Sigmoid colon (tissue), 4 donors: ENCODE results near the gene STAT1.

Experiments used
- EP300 ChIP-seq, 4 donors: sonication (generic); formaldehyde crosslinking; IDR thresholded peaks; one replicate each; pipeline ENCODE4 v1.6.1; 2017; ENCODE audit warnings: antibody characterized with exemption in 4 of 4
- POLR2A ChIP-seq, 2 donors: fragments of 450-650 bp; IDR thresholded peaks; one replicate each; pipeline ENCODE4 v1.6.1; 2016; ENCODE audit warnings: antibody characterized with exemption in 2 of 2, mild to moderate bottlenecking in 2 of 2, moderate library complexity in 2 of 2
- POLR2AphosphoS5 ChIP-seq, 4 donors: sonication (generic); formaldehyde crosslinking; IDR thresholded peaks; one replicate each; pipeline ENCODE4 v1.6.1; 2017; ENCODE audit warnings: antibody characterized with exemption in 4 of 4
- TF ChIP-seq, protein P1 (sequence below), 4 experiments: fragments of 450-650 bp in 3 of 4; fragments of 200-600 bp in 1 of 4; IDR thresholded peaks; one replicate each; pipeline ENCODE4 v1.5.1; 2016 to 2019; ENCODE audit warnings: antibody characterized with exemption in 4 of 4, mild to moderate bottlenecking in 3 of 4, moderate library complexity in 2 of 4

DNA sequence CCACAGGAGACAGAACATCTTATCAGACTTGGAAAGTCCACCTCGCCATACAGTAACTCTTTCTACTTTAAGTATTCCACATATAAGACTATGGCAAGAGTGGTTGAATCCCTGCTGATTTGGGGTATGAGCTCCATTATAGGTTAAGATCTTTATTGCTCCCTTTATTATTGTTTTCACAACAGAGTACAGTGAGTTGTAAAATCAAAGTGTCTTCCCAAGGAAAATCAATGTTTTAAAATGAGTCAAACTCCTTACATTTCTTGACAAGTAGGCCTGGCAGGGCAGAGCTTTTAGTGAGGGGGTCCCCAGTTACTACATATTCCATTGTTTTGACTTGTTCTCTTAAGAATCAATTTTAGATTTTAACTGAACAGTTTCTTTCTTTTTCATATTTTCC is 49.6 kb upstream of the STAT1 start:
- TF ChIP-seq, protein P1, sequence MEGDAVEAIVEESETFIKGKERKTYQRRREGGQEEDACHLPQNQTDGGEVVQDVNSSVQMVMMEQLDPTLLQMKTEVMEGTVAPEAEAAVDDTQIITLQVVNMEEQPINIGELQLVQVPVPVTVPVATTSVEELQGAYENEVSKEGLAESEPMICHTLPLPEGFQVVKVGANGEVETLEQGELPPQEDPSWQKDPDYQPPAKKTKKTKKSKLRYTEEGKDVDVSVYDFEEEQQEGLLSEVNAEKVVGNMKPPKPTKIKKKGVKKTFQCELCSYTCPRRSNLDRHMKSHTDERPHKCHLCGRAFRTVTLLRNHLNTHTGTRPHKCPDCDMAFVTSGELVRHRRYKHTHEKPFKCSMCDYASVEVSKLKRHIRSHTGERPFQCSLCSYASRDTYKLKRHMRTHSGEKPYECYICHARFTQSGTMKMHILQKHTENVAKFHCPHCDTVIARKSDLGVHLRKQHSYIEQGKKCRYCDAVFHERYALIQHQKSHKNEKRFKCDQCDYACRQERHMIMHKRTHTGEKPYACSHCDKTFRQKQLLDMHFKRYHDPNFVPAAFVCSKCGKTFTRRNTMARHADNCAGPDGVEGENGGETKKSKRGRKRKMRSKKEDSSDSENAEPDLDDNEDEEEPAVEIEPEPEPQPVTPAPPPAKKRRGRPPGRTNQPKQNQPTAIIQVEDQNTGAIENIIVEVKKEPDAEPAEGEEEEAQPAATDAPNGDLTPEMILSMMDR (IDR thresholded peaks at IDR 0.05) = no peak
- no peak for TF ChIP-seq POLR2AphosphoS5 (IDR thresholded peaks at IDR 0.05)
- no peak for TF ChIP-seq EP300 (IDR thresholded peaks at IDR 0.05)
- TF ChIP-seq POLR2A (IDR thresholded peaks at IDR 0.05) = no peak
